Central memory CD4-positive, alpha-beta T cell (primary cell): Measurements from ENCODE around the gene MAPK10.

Source experiments
- DNase-seq: peaks from one replicate; pipeline ENCODE4 v3.0.0; 2022

The MAPK10 gene

GRCh38 chr4:86272669-86273068, 87.2 kb downstream of the MAPK10 start:
- no peak for DNase-seq

GRCh38 chr4:86271057-86271456, 88.8 kb downstream of the MAPK10 start:
- no peak for DNase-seq

GRCh38 chr4:86269354-86269753, 90.5 kb downstream of the MAPK10 start:
- no peak for DNase-seq

DNA sequence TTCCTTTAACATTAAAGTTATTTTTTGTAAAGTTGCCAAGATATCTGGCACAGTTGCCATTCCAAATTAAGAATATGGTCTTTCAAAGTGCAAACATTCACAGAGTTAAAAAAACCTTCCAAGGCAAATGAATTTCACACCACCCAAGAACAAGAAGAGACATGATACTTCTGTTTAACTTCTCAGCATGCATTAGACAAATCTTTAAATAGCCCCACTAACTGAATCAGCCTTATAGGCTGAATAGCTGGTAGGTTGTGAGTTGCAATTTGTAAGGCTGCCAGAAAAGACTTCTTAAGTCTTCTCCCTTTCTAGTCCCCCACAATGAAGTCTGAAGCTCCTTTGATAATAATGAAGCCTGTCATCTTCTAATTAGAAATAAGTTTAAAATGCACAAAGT, 95.6 kb downstream of the MAPK10 start:
- DNase-seq: no peak

GRCh38 chr4:86261636-86262035, 98.2 kb downstream of the MAPK10 start:
- no peak for DNase-seq

GRCh38 chr4:86256086-86256485, 103.8 kb downstream of the MAPK10 start:
- no peak for DNase-seq

- no peak for DNase-seq
Measured at GRCh38 chr4:86250619-86251018, 109.2 kb downstream of the MAPK10 start.

GRCh38 chr4:86250006-86250405, 109.8 kb downstream of the MAPK10 start:
- no peak for DNase-seq

DNA sequence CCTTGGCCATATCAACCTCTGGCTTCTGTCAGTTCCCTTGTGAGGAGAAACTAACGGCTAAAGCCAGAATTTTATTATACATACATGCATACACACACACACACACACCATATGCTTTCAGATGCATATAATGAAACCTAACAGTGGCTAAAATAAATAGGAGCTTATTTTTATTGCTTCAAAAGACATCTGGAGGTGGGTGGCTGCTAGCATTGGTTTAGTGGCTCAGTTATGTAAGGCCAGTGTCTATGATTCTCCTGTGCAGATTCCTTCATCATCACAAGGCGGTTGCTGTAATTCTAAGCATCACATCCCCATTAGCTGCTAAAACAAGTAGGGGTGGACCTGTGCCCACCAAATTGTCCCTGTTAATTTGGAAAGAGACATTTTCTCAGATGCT, 110.8 kb downstream of the MAPK10 start:
- no peak for DNase-seq

DNA sequence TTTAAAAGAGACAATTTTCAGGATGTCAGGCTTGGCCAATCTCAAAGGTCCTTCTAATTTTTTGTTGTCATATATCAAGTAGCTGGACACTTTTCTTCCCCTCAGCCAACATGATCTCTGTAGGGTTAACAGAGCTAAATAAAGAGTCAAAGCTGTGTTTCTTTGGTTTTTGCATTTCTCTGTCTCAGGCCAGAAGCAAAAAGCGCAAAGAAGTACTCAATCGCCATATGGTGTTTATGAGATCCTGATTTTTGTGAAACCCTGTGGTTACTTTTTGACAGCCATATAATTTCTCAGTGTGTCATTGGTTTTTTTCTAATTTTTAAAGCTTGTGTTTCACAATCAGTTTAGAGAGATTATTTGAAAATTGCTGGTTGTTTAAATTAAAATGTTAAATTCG, 111.9 kb downstream of the MAPK10 start:
- no peak for DNase-seq

- no peak for DNase-seq
Measured at GRCh38 chr4:86247320-86247719, 112.5 kb downstream of the MAPK10 start.

- no peak for DNase-seq
Measured at GRCh38 chr4:86243750-86244149, 116.1 kb downstream of the MAPK10 start.

DNA sequence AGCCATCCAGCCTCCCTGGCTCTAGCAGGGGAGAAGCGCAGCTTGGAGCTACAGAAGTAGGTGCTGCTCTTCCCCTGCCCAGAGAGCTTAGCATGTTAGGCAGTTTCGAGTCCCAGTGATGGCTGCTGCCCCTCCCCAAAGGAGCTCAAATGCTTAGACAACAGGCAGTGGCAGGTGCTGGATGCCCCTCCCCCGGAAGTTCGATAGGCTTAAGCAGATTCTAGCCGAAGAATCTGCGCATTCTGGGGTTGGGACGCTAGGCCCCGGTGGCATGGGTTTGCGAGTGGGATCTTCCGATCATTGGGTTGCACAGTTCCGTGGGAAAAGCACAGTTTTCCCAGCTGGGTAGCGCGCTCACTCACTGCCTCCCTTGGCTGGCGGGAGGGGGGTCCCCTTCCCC, 117.2 kb downstream of the MAPK10 start:
- DNase-seq: no peak

DNA sequence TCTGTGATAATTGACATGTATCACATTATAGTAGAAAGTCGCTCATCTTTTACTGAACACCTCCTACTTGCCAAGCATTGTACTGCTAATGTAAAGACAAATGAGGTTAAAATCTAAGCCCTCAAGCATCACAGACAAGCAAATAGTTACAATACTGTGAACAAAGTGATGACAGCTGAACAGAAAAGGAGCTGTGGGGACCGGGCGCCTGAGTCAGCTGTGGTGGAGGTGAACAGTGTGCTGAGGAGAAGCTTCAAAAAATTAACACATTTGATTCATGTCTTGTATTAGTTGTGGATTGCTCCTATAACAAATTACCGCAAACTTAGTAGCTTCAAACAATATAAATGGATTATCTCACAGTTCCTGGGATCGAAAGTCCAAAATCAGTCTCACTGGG, 124.3 kb downstream of the MAPK10 start:
- DNase-seq: no peak

DNA sequence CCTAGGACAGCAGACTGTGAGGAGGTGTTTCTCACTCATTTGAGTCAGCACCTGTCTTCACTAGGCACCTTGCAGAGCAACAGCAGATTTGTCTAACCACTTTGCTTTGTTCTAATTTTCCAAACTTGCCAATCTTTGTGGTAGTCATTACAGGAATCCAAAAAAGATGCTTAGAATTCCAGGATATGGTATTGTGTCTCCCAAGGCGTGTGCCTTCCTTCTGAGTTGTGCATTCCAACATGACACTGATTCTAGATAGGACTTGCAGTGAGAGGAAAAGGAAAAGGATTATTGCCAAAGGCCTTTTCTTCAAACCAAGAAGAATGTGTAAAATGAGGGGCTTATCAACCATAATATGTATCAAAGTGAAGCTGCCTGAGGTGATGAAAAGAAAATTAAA, 126.2 kb downstream of the MAPK10 start:
- DNase-seq: no peak

GRCh38 chr4:86233090-86233489, 126.8 kb downstream of the MAPK10 start:
- DNase-seq: no peak

GRCh38 chr4:86223472-86223871, 136.4 kb downstream of the MAPK10 start:
- no peak for DNase-seq

DNA sequence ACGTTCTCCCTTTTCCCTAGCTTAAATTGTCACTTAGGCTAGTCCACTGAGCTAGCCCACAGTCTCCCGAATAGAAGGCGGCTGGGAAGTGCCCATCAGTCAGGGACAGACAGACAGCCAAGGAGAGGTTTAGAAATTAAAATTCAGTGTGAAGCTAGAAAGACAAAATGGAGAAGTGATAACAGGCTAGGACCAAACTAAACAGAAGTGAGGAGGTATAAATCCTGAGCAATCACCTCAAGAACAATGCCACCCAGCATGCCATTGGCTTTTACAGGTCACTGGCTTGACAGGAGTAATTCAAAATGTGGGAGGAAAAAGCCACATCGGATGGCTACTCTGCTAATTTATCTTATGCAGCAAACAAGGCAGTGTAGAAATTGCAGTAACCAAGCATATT, 138.9 kb downstream of the MAPK10 start:
- DNase-seq: no peak

GRCh38 chr4:86220121-86220520, 139.7 kb downstream of the MAPK10 start:
- DNase-seq: no peak

GRCh38 chr4:86218746-86219473, 140.9 kb downstream of the MAPK10 start:
- DNase-seq: no peak

DNA sequence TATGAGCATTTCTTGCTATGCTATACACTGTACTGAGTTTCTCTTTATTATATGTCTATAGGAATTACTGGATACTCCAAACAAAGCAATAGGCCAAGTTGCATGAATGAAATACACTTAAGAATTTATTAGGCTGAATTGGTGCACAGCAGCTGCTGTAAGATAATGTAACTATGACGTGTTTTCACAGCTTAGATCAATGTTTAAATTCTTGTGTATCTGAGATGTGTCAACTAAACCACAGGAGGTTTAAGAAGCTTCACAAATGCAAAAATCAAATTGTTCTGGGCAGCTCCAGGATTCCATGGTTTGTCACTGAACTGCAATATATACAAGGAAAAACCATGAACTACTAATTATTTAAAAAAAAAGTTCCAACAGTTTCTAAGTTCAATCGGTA, 156.7 kb downstream of the MAPK10 start:
- DNase-seq: no peak

GRCh38 chr4:86185659-86186058, 174.2 kb downstream of the MAPK10 start:
- no peak for DNase-seq

DNA sequence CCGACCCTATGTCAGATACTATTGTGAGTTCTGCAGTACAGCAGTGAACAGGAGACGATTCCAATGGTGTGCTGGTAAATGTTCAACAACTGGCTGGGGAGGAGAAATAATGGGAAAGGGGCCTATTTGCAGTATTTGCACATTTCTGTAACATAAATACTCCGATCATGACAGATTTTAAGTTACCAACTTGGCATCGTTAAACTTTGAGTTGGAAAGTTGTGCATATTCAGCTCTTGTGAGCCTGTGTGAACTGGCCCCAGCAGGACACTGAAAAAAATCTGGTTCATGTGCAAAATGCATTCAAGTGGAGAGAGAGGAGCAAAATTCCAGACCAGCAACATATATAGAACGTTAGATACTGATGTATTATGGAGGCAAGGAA, 175.0 kb downstream of the MAPK10 start:
- no peak for DNase-seq

DNA sequence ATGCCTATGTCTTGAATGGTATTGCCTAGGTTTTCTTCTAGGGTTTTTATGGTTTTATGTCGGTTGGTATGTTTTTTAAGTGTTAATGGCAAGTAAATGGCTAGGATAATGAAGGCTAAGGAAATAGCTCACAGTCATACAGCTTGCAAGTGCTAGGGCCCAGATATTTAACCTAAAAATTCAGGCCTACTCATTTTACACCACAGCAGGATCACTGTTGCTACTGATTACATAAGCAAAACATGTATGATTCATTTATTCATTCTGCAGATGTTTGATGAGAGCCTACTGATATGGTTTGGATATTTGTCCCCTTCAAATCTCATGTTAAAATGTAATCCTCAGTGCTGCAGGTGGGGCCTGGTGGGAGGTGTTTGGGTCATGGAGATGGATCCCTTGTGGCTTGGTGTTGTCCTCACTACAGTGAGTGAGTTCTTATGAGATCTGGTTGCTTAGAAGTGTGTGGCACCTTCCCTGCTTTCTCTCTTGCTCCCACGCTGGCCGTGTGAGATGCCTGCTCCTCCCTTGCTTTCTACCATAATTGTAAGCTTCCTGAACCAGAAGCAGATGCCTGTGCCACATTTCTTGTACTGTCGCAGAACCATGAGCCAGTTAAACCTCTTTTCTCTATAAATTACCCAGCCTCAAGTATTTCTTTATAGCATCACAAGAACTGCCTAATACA, 175.5 kb downstream of the MAPK10 start:
- no peak for DNase-seq

GRCh38 chr4:86181585-86181984, 178.3 kb downstream of the MAPK10 start:
- DNase-seq: no peak
